ENCODE data around the gene DLX3. TPM values are rescaled to one million over a fixed set of nuclear protein-coding genes. Genes with fewer than 3 reads are reported as not detected.

The DLX3 gene
- total and polyA plus RNA-seq, 4 donors = 0.17 to 1.3 (median 0.64) TPM

DNA sequence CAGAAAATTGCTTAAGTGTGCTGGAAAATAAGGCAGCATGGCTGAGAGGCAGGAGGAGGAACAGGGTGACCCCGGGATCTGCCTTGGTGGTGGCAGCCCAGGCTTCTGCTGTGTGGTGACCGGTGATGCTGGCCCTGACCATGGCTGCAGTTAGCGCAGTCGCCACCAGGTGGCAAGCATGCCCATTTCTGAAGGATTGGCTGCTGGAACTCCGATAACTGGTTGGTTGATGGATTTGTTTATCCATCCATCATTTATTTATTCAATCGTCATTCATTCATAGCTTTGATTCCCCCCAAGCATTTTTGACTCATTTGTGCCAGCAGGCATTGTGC, 31.8 kb upstream of the DLX3 start:
- DNase-seq (peak; percentile 77 to 85 (median 83)), ATAC-seq (ENCODE audit: insufficient read depth, low FRiP score) (peak; percentile 84)
- Histone ChIP-seq H3K9me3 (ENCODE audit: control insufficient read depth in 4 of 4, insufficient read depth in 3 of 4, low read length in 3 of 4) (no peaks in the 10 kb centered on the region), H3K36me3 (ENCODE audit: control insufficient read depth in 4 of 4, insufficient read depth in 4 of 4, low read length in 4 of 4) (no peaks in the 10 kb centered on the region), H3K27ac (ENCODE audit: low read depth in 1 of 2, low read length in 1 of 2) (peak overlapping the region in 1 of 2 donors; percentile 73), H3K27me3 (ENCODE audit: control insufficient read depth in 3 of 3, insufficient read depth in 3 of 3, low read length in 2 of 3) (no peaks in the 10 kb centered on the region), H3K4me3 (no peak overlapping the region), H3K9ac (ENCODE audit: insufficient read depth in 1 of 2, low read length in 2 of 2) (no peak overlapping the region), H3K4me1 (ENCODE audit: control insufficient read depth in 5 of 5, insufficient read depth in 5 of 5, low read length in 5 of 5) (peaks cover 0 to 20% (median 15%) of the 10 kb centered on the region in 5 donors)
- peak; percentile 98 for TF ChIP-seq CTCF (IDR thresholded peaks at IDR 0.05; ENCODE audit: control extremely low read depth, extremely low read depth)
- WGBS, 2 donors = 1% methylated on average over 6 of the region's 6 CpGs

GRCh38 chr17:50026046-50026675, 31.1 kb upstream of the DLX3 start:
- no peaks in the 10 kb centered on the region for H3K36me3 ChIP-seq (ENCODE audit: control insufficient read depth in 4 of 4, insufficient read depth in 4 of 4, low read length in 4 of 4)
- H3K27ac ChIP-seq (ENCODE audit: low read depth in 1 of 2, low read length in 1 of 2) = peak overlapping the region in 1 of 2 donors; percentile 5
- no peaks in the 10 kb centered on the region for H3K9me3 ChIP-seq (ENCODE audit: control insufficient read depth in 4 of 4, insufficient read depth in 3 of 4, low read length in 3 of 4)
- H3K9ac ChIP-seq (ENCODE audit: insufficient read depth in 1 of 2, low read length in 2 of 2) = no peak overlapping the region
- H3K4me1 ChIP-seq (ENCODE audit: control insufficient read depth in 5 of 5, insufficient read depth in 5 of 5, low read length in 5 of 5) = peaks cover 0 to 23% (median 16%) of the 10 kb centered on the region in 5 donors
- DNase-seq (no peak), ATAC-seq (ENCODE audit: insufficient read depth, low FRiP score) (no peak)
- no peak overlapping the region for H3K4me3 ChIP-seq
- WGBS, 2 donors = 58 to 77% methylated on average over 8 of the region's 8 CpGs
- H3K27me3 ChIP-seq (ENCODE audit: control insufficient read depth in 3 of 3, insufficient read depth in 3 of 3, low read length in 2 of 3) = no peaks in the 10 kb centered on the region
- TF ChIP-seq CTCF (IDR thresholded peaks at IDR 0.05; ENCODE audit: control extremely low read depth, extremely low read depth) = no peak

GRCh38 chr17:50024808-50025207, 29.8 kb upstream of the DLX3 start:
- Histone ChIP-seq H3K4me1 (ENCODE audit: control insufficient read depth in 5 of 5, insufficient read depth in 5 of 5, low read length in 5 of 5) (peaks cover 0 to 28% (median 20%) of the 10 kb centered on the region in 5 donors), H3K27me3 (ENCODE audit: control insufficient read depth in 3 of 3, insufficient read depth in 3 of 3, low read length in 2 of 3) (no peaks in the 10 kb centered on the region), H3K9me3 (ENCODE audit: control insufficient read depth in 4 of 4, insufficient read depth in 3 of 4, low read length in 3 of 4) (no peaks in the 10 kb centered on the region), H3K27ac (ENCODE audit: low read depth in 1 of 2, low read length in 1 of 2) (no peak overlapping the region), H3K9ac (ENCODE audit: insufficient read depth in 1 of 2, low read length in 2 of 2) (no peak overlapping the region), H3K4me3 (no peak overlapping the region), H3K36me3 (ENCODE audit: control insufficient read depth in 4 of 4, insufficient read depth in 4 of 4, low read length in 4 of 4) (no peaks in the 10 kb centered on the region)
- TF ChIP-seq CTCF (IDR thresholded peaks at IDR 0.05; ENCODE audit: control extremely low read depth, extremely low read depth) = no peak
- 52 to 60% methylated on average over 7 of the region's 7 CpGs for WGBS, 2 donors
- DNase-seq (no peak), ATAC-seq (ENCODE audit: insufficient read depth, low FRiP score) (no peak)

- no peak for TF ChIP-seq CTCF (IDR thresholded peaks at IDR 0.05; ENCODE audit: control extremely low read depth, extremely low read depth)
- no peaks in the 10 kb centered on the region for H3K9me3 ChIP-seq (ENCODE audit: control insufficient read depth in 4 of 4, insufficient read depth in 3 of 4, low read length in 3 of 4)
- DNase-seq (no peak), ATAC-seq (ENCODE audit: insufficient read depth, low FRiP score) (no peak)
- peaks cover 0 to 28% (median 20%) of the 10 kb centered on the region in 5 donors for H3K4me1 ChIP-seq (ENCODE audit: control insufficient read depth in 5 of 5, insufficient read depth in 5 of 5, low read length in 5 of 5)
- H3K36me3 ChIP-seq (ENCODE audit: control insufficient read depth in 4 of 4, insufficient read depth in 4 of 4, low read length in 4 of 4) = no peaks in the 10 kb centered on the region
- no peak overlapping the region for H3K27ac ChIP-seq (ENCODE audit: low read depth in 1 of 2, low read length in 1 of 2)
- H3K4me3 ChIP-seq = no peak overlapping the region
- WGBS, 2 donors = 68 to 74% methylated on average over 8 of the region's 8 CpGs
- no peaks in the 10 kb centered on the region for H3K27me3 ChIP-seq (ENCODE audit: control insufficient read depth in 3 of 3, insufficient read depth in 3 of 3, low read length in 2 of 3)
- H3K9ac ChIP-seq (ENCODE audit: insufficient read depth in 1 of 2, low read length in 2 of 2) = no peak overlapping the region
Observed at GRCh38 chr17:50023520-50023919, 28.5 kb upstream of the DLX3 start.
